Astrocyte (in vitro differentiated cells and primary cell): Measurements from ENCODE around the gene SYNDIG1L. TPM values are rescaled to one million over a fixed set of nuclear protein-coding genes. Genes with fewer than 3 reads are reported as not detected.
"Not testable (repeated sequence)": the region's sequence is repeated elsewhere in the genome, so short reads cannot be mapped to it uniquely, and the experiment has no call there.

Source experiments
- DNase-seq: peaks from one replicate; pipeline ENCODE4 v3.0.0-alpha.2; 2010; ENCODE audit warnings: low read depth
- FAIRE-seq: peaks from 2 replicates; lab custom pipeline; 2011; peaks lifted over from hg19 to GRCh38; lab: Jason Lieb, UNC
- H2AFZ ChIP-seq: 2 replicates; pipeline ENCODE4 v1.6.0; 2012; ENCODE audit warnings: low read depth, low read length, inconsistent platforms
- H3K27ac ChIP-seq: 2 replicates; pipeline ENCODE4 v1.5.1; 2011; ENCODE audit warnings: low read depth, low read length, inconsistent platforms
- H3K27me3 ChIP-seq: 2 replicates; pipeline ENCODE4 v1.6.0; 2011; ENCODE audit warnings: low read length, inconsistent platforms; ENCODE audit not compliant: insufficient read depth
- H3K36me3 ChIP-seq: 2 replicates; pipeline ENCODE4 v1.5.1; 2011; ENCODE audit warnings: low read length, inconsistent platforms; ENCODE audit not compliant: insufficient read depth
- H3K4me1 ChIP-seq: 2 replicates; pipeline ENCODE4 v1.5.1; 2011; ENCODE audit warnings: low read length, inconsistent platforms; ENCODE audit not compliant: insufficient read depth
- H3K4me2 ChIP-seq: 2 replicates; pipeline ENCODE4 v1.6.0; 2012; ENCODE audit warnings: low read length, inconsistent platforms
- H3K4me3 ChIP-seq: 2 replicates; pipeline ENCODE4 v1.5.1; 2011; ENCODE audit warnings: low read depth, mild to moderate bottlenecking, low read length, inconsistent platforms; ENCODE audit not compliant: insufficient read depth
- H3K79me2 ChIP-seq: 2 replicates; pipeline ENCODE4 v1.6.0; 2012; ENCODE audit warnings: mild to moderate bottlenecking, low read length, inconsistent platforms; ENCODE audit not compliant: insufficient read depth
- H3K9ac ChIP-seq: 2 replicates; pipeline ENCODE4 v1.6.0; 2012; ENCODE audit warnings: mild to moderate bottlenecking, low read length, inconsistent platforms
- H3K9me3 ChIP-seq: 2 replicates; pipeline ENCODE4 v1.5.1; 2012; ENCODE audit warnings: low read depth, mild to moderate bottlenecking, low read length, inconsistent platforms; ENCODE audit not compliant: insufficient read depth
- H4K20me1 ChIP-seq: 2 replicates; pipeline ENCODE4 v1.6.0; 2012; ENCODE audit warnings: low read length, inconsistent platforms; ENCODE audit not compliant: insufficient read depth
- H3K27ac Mint-ChIP-seq: one replicate; pipeline ENCODE4 v1.8.0; 2021; ENCODE audit warnings: mild to moderate bottlenecking, mixed read lengths; ENCODE audit not compliant: unreplicated experiment
- H3K27me3 Mint-ChIP-seq: one replicate; pipeline ENCODE4 v1.8.0; 2021; ENCODE audit warnings: low read depth, mixed read lengths; ENCODE audit not compliant: unreplicated experiment
- H3K36me3 Mint-ChIP-seq: one replicate; pipeline ENCODE4 v1.8.0; 2021; ENCODE audit warnings: low read depth, mixed read lengths; ENCODE audit not compliant: unreplicated experiment
- H3K4me1 Mint-ChIP-seq: one replicate; pipeline ENCODE4 v1.8.0; 2021; ENCODE audit warnings: low read depth, mixed read lengths; ENCODE audit not compliant: unreplicated experiment
- H3K4me3 Mint-ChIP-seq: one replicate; pipeline ENCODE4 v1.8.0; 2021; ENCODE audit warnings: mild to moderate bottlenecking, moderate library complexity, mixed read lengths; ENCODE audit not compliant: unreplicated experiment
- H3K9me3 Mint-ChIP-seq: one replicate; pipeline ENCODE4 v1.8.0; 2021; ENCODE audit warnings: mild to moderate bottlenecking, mixed read lengths; ENCODE audit not compliant: unreplicated experiment
- EZH2 ChIP-seq: IDR thresholded peaks from 2 replicates; pipeline ENCODE4 v1.6.1; 2012; ENCODE audit warnings: mild to moderate bottlenecking, low read length, inconsistent platforms; ENCODE audit not compliant: insufficient read depth
- total RNA-seq: library from RNA; stranded (reverse); gene quantifications from 2 replicates; pipeline ENCODE4 v1.2.1, GENCODE V29; 2021
- TF ChIP-seq, protein P1 (sequence below): IDR thresholded peaks from 2 replicates; pipeline ENCODE4 v1.5.1; 2011; ENCODE audit warnings: low read depth, mild to moderate bottlenecking, inconsistent platforms, low read length, moderate library complexity; ENCODE audit not compliant: insufficient read depth

The SYNDIG1L gene
- total RNA-seq, 1 donor from 2014 or later: not detected

DNA sequence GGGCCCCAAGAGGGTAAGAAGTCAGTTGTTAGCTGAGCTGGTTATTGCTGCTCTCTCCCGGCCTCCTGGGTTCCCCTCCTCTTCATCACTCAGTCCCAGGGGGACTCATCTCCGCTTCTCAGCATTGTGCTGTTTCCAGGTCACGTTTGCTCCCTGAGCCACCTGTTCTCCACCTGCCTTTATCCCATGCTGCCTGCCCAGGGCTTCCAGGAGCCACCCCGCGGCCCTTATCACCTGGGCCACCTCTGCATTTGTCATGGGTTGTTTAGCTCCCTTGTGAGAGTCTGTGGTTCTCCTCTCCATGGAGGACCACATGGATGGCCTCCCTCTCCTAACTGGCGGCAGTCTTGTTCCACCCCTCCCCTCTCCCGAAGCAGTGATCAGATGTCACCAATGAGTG is 36.0 kb downstream of the SYNDIG1L start:
- no peaks in the 10 kb centered on the region for H4K20me1 ChIP-seq
- H3K4me1 Mint-ChIP-seq: peaks cover 6% of the 10 kb centered on the region
- no peak overlapping the region for H3K27ac Mint-ChIP-seq
- peaks cover 16% of the 10 kb centered on the region for H3K27me3 ChIP-seq
- no peak overlapping the region for H3K4me3 Mint-ChIP-seq
- no peak for FAIRE-seq
- no peak overlapping the region for H3K9ac ChIP-seq
- H3K79me2 ChIP-seq: no peaks in the 10 kb centered on the region
- H3K4me2 ChIP-seq: no peak overlapping the region
- H3K27me3 Mint-ChIP-seq: peaks cover 15% of the 10 kb centered on the region
- H3K36me3 Mint-ChIP-seq: peaks cover 4% of the 10 kb centered on the region
- no peaks in the 10 kb centered on the region for H3K9me3 ChIP-seq
- TF ChIP-seq EZH2: no peak
- TF ChIP-seq, protein P1, sequence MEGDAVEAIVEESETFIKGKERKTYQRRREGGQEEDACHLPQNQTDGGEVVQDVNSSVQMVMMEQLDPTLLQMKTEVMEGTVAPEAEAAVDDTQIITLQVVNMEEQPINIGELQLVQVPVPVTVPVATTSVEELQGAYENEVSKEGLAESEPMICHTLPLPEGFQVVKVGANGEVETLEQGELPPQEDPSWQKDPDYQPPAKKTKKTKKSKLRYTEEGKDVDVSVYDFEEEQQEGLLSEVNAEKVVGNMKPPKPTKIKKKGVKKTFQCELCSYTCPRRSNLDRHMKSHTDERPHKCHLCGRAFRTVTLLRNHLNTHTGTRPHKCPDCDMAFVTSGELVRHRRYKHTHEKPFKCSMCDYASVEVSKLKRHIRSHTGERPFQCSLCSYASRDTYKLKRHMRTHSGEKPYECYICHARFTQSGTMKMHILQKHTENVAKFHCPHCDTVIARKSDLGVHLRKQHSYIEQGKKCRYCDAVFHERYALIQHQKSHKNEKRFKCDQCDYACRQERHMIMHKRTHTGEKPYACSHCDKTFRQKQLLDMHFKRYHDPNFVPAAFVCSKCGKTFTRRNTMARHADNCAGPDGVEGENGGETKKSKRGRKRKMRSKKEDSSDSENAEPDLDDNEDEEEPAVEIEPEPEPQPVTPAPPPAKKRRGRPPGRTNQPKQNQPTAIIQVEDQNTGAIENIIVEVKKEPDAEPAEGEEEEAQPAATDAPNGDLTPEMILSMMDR: no peak
- no peaks in the 10 kb centered on the region for H3K4me1 ChIP-seq
- H2AFZ ChIP-seq: no peak overlapping the region
- no peak overlapping the region for H3K27ac ChIP-seq
- no peak for DNase-seq
- H3K36me3 ChIP-seq: no peaks in the 10 kb centered on the region
- no peak overlapping the region for H3K4me3 ChIP-seq
- no peaks in the 10 kb centered on the region for H3K9me3 Mint-ChIP-seq

DNA sequence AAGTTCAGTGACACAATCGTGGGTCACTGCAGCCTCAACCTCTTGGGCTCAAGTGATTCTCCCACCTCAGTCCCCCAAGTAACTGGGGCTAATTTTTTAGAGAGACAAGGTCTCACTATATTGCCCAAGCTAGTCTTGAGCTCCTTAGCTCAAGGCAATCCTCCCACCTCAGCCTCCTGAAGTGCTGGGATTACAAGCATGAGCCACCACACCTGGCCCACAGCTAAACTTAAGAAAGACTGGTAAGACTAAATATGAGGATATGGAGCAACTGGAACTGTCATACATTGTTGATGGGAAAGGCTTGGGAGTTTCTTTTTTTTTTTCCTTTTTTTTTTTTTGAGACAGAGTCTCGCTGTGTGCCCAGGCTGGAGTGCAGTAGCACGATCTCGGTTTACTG is 43.8 kb downstream of the SYNDIG1L start:
- no peaks in the 10 kb centered on the region for H3K4me1 Mint-ChIP-seq
- no peak for TF ChIP-seq EZH2
- TF ChIP-seq, protein P1: no peak
- no peaks in the 10 kb centered on the region for H3K36me3 Mint-ChIP-seq
- peaks cover 3% of the 10 kb centered on the region for H3K27me3 Mint-ChIP-seq
- H2AFZ ChIP-seq: no peak overlapping the region
- no peaks in the 10 kb centered on the region for H3K36me3 ChIP-seq
- H3K27me3 ChIP-seq: peaks cover 6% of the 10 kb centered on the region
- no peak overlapping the region for H3K27ac Mint-ChIP-seq
- H3K4me1 ChIP-seq: no peaks in the 10 kb centered on the region
- H4K20me1 ChIP-seq: no peaks in the 10 kb centered on the region
- H3K9me3 Mint-ChIP-seq: no peaks in the 10 kb centered on the region
- no peak for FAIRE-seq
- no peak overlapping the region for H3K4me2 ChIP-seq
- no peak overlapping the region for H3K9ac ChIP-seq
- DNase-seq: no peak
- H3K4me3 Mint-ChIP-seq: no peak overlapping the region
- no peaks in the 10 kb centered on the region for H3K9me3 ChIP-seq
- no peak overlapping the region for H3K27ac ChIP-seq
- H3K79me2 ChIP-seq: no peaks in the 10 kb centered on the region
- H3K4me3 ChIP-seq: no peak overlapping the region

DNA sequence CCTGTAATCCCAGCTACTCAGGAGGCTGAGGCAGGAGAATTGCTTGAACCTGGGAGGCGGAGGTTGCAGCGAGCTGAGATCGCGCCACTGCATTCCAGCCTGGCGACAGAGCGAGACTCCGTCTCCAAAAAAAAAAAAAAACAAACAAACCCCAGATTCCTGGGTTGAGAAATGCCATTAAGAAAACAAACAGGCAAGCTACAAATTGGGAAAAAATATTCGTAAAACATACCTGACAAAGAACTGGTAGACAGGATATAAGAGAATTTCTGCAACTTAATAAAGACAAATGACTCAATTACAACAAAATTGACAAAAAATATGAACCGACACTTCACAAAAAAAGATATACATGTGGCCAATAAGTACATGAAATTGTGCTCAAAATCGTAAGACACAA is 44.4 kb downstream of the SYNDIG1L start:
- not testable (repeated sequence) for H3K27me3 ChIP-seq, H3K9ac ChIP-seq, FAIRE-seq, H3K36me3 Mint-ChIP-seq, H3K9me3 ChIP-seq, H3K79me2 ChIP-seq, H3K27ac Mint-ChIP-seq, H3K27ac ChIP-seq, H3K4me3 Mint-ChIP-seq, H3K4me1 Mint-ChIP-seq, H3K4me3 ChIP-seq, H2AFZ ChIP-seq, DNase-seq, H3K4me2 ChIP-seq, H3K36me3 ChIP-seq, H3K27me3 Mint-ChIP-seq, H4K20me1 ChIP-seq, H3K9me3 Mint-ChIP-seq, H3K4me1 ChIP-seq
